Right atrium auricular region (tissue), 2 donors: ENCODE results near the gene GAB2. TPM values are rescaled to one million over a fixed set of nuclear protein-coding genes. Genes with fewer than 3 reads are reported as not detected.

ENCODE experiments used
- DNase-seq: peaks from one replicate; pipeline ENCODE4 v3.0.0-alpha.2; 2019; ENCODE audit warnings: low spot score
- H3K27ac ChIP-seq, 2 donors: fragments of 200-600 bp; sonication (generic); 1 replicate in 1 of 2; 2 replicates in 1 of 2; pipeline ENCODE4 v1.5.1; 2016 to 2019
- H3K27me3 ChIP-seq, 2 donors: fragments of 200-600 bp; sonication (generic); one replicate each; pipeline versions ENCODE4 v1.5.1 to v1.6.0; 2017 to 2019
- H3K36me3 ChIP-seq: fragments of 200-600 bp; sonication (generic); one replicate; pipeline ENCODE4 v1.5.1; 2016
- H3K4me1 ChIP-seq, 2 donors: fragments of 200-600 bp; sonication (generic); one replicate each; pipeline versions ENCODE4 v1.5.1 to v1.6.0; 2017 to 2019
- H3K4me3 ChIP-seq, 2 donors: fragments of 200-600 bp; sonication (generic); 1 replicate in 1 of 2; 2 replicates in 1 of 2; pipeline ENCODE4 v1.5.1; 2017 to 2019; ENCODE audit warnings: mild to moderate bottlenecking in 1 of 2, moderate library complexity in 1 of 2
- H3K9me3 ChIP-seq, 2 donors: fragments of 200-600 bp; sonication (generic); one replicate each; pipeline ENCODE4 v1.5.1; 2019
- CTCF ChIP-seq, 2 donors: fragments of 200-600 bp; sonication (generic); IDR thresholded peaks; one replicate each; pipeline ENCODE4 v1.5.1; 2019; ENCODE audit warnings: antibody characterized with exemption in 2 of 2
- total RNA-seq, 2 donors: library from RNA; depleted of rRNA; stranded (reverse); fragments of >200 nt; gene quantifications; one replicate each; pipeline ENCODE4 v1.1.0, GENCODE V29; 2016

Gene GAB2
- total RNA-seq, 2 donors from 2014 or later: 22.0 to 33.7 TPM

- no peaks in the 10 kb centered on the region for H3K27me3 ChIP-seq
- DNase-seq: no peak
- no peaks in the 10 kb centered on the region for H3K36me3 ChIP-seq
- peaks cover 0 to 35% of the 10 kb centered on the region in 2 donors for H3K4me1 ChIP-seq
- TF ChIP-seq CTCF (IDR thresholded peaks at IDR 0.05): no peak
- H3K27ac ChIP-seq: no peak overlapping the region
- no peak overlapping the region for H3K4me3 ChIP-seq
- H3K9me3 ChIP-seq: no peaks in the 10 kb centered on the region
These were observed 154.9 kb downstream of the GAB2 start for GRCh38 chr11:78262691-78263090.

GRCh38 chr11:78262238-78262637 lies 155.4 kb downstream of the GAB2 start:
- no peaks in the 10 kb centered on the region for H3K36me3 ChIP-seq
- no peak for TF ChIP-seq CTCF (IDR thresholded peaks at IDR 0.05)
- no peak overlapping the region for H3K27ac ChIP-seq
- no peaks in the 10 kb centered on the region for H3K27me3 ChIP-seq
- no peak overlapping the region for H3K4me3 ChIP-seq
- peaks cover 0 to 38% of the 10 kb centered on the region in 2 donors for H3K4me1 ChIP-seq
- DNase-seq: no peak
- H3K9me3 ChIP-seq: no peaks in the 10 kb centered on the region

GRCh38 chr11:78261828-78262227 lies 155.8 kb downstream of the GAB2 start:
- no peak for TF ChIP-seq CTCF (IDR thresholded peaks at IDR 0.05)
- no peak overlapping the region for H3K27ac ChIP-seq

GRCh38 chr11:78261367-78261766 lies 156.3 kb downstream of the GAB2 start:
- H3K9me3 ChIP-seq: no peaks in the 10 kb centered on the region
- H3K4me3 ChIP-seq: no peak overlapping the region
- H3K27ac ChIP-seq: no peak overlapping the region
- no peaks in the 10 kb centered on the region for H3K36me3 ChIP-seq
- no peak for TF ChIP-seq CTCF (IDR thresholded peaks at IDR 0.05)
- H3K27me3 ChIP-seq: no peaks in the 10 kb centered on the region
- H3K4me1 ChIP-seq: peaks cover 0 to 39% of the 10 kb centered on the region in 2 donors
- DNase-seq: no peak

More at GRCh38 chr11:78261828-78262227, 155.8 kb downstream of the GAB2 start:
- no peak for DNase-seq
- Histone ChIP-seq H3K36me3 (no peaks in the 10 kb centered on the region), H3K27me3 (no peaks in the 10 kb centered on the region), H3K4me1 (peaks cover 0 to 38% of the 10 kb centered on the region in 2 donors), H3K9me3 (no peaks in the 10 kb centered on the region), H3K4me3 (no peak overlapping the region)

- H3K27me3 ChIP-seq: no peaks in the 10 kb centered on the region
- H3K9me3 ChIP-seq: no peaks in the 10 kb centered on the region
- H3K4me3 ChIP-seq: no peak overlapping the region
- no peak for TF ChIP-seq CTCF (IDR thresholded peaks at IDR 0.05)
- no peaks in the 10 kb centered on the region for H3K36me3 ChIP-seq
- DNase-seq: no peak
- H3K4me1 ChIP-seq: peaks cover 0 to 42% of the 10 kb centered on the region in 2 donors
- no peak overlapping the region for H3K27ac ChIP-seq
These were observed 157.7 kb downstream of the GAB2 start for GRCh38 chr11:78259777-78260487.

GRCh38 chr11:78257654-78258053 lies 160.0 kb downstream of the GAB2 start:
- Histone ChIP-seq H3K9me3 (no peaks in the 10 kb centered on the region), H3K27ac (peak overlapping the region; percentile 22 to 63), H3K4me3 (no peak overlapping the region), H3K36me3 (no peaks in the 10 kb centered on the region), H3K27me3 (no peaks in the 10 kb centered on the region), H3K4me1 (peaks cover 0 to 38% of the 10 kb centered on the region in 2 donors)
- TF ChIP-seq CTCF (IDR thresholded peaks at IDR 0.05): no peak
- DNase-seq: no peak
